ENCODE results near the gene PRKCA.
"Not testable (repeated sequence)": the region's sequence is repeated elsewhere in the genome, so short reads cannot be mapped to it uniquely, and the experiment has no call there.

Gene PRKCA

DNA sequence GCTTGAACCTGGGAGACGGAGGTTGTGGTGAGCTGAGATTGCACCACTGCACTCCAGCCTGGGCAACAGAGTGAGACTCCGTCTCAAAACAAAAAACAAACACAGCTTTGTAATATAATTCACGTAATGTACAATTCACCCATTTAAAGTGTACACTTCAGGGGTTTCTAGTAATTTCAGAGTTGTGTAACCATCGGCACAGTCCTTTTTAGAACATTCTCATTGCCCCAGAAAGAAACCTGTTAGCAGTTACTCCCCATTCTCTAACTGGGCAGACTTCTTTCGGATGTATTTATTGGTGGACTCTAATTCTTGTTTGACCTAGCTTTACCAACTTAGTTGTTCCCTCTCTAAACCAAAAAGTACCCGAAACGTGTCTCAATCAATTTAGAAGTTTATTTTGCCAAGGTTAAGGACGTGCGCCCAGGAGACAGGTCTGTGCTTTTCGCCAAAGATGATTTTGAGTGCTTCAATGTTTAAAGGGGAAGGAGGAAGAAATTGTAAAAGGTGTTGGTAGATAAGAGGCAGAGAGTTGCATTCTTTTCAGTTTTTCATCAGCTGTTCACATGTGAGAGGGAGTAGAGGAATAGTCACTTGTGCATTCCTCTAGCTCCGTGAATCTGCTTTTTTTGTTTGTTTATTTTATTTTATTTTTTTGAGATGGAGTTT lies 175.3 kb downstream of the PRKCA start:
- H3K4me1 ChIP-seq (ENCODE audit: control insufficient read depth, insufficient read depth, low read length): peaks cover 8% of the 10 kb centered on the region
- H3K9me3 ChIP-seq (replicated peaks; ENCODE audit: low read length): no peaks in the 10 kb centered on the region
- peaks cover 5% of the 10 kb centered on the region for H3K36me3 ChIP-seq (ENCODE audit: insufficient read depth, low read length)
- H3K9ac ChIP-seq (ENCODE audit: low read depth, low read length): no peak overlapping the region
- H3K4me2 ChIP-seq (ENCODE audit: low read length): no peak overlapping the region
- no peaks in the 10 kb centered on the region for H3K27me3 ChIP-seq (ENCODE audit: control insufficient read depth, insufficient read depth, low read length)
- no peak overlapping the region for H3K4me3 ChIP-seq (ENCODE audit: low read length)

DNA sequence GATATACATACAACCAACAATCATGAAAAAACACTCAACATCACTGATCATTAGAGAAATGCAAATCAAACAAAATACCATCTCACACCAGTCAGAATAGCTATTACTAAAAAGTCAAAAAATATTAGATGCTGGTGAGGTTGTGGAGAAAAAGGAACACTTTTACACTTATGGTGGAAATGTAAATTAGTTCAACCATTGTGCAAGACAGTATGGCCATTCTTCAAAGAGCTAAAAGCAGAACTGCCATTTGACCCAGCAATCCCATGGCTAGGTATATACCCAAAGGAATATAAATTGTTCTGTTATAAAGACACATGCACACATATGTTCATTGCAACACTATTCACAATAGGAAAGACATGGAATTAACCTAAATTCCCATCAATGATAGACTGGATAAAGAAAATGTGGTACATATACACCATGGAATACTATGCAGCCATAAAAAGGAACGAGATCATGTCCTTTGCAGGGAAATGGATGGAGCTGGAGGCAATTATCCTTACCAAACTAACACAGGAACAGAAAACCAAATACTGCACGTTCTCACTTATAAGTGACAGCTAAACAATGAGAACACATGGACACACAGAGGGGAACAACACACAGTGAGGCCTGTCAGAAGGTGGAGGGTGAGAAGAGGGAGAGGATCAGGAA lies 176.9 kb downstream of the PRKCA start:
- not testable (repeated sequence) for H3K4me1 ChIP-seq (ENCODE audit: control insufficient read depth, insufficient read depth, low read length); H3K9me3 ChIP-seq (replicated peaks; ENCODE audit: low read length); H3K4me2 ChIP-seq (ENCODE audit: low read length); H3K36me3 ChIP-seq (ENCODE audit: insufficient read depth, low read length); H3K4me3 ChIP-seq (ENCODE audit: low read length); H3K9ac ChIP-seq (ENCODE audit: low read depth, low read length); H3K27me3 ChIP-seq (ENCODE audit: control insufficient read depth, insufficient read depth, low read length)

GRCh38 chr17:66480243-66480642 lies 177.8 kb downstream of the PRKCA start:
- Histone ChIP-seq H3K4me1 (ENCODE audit: control insufficient read depth, insufficient read depth, low read length) (peaks cover 8% of the 10 kb centered on the region), H3K36me3 (ENCODE audit: insufficient read depth, low read length) (peaks cover 5% of the 10 kb centered on the region), H3K27me3 (ENCODE audit: control insufficient read depth, insufficient read depth, low read length) (no peaks in the 10 kb centered on the region), H3K9me3 (replicated peaks; ENCODE audit: low read length) (no peaks in the 10 kb centered on the region), H3K4me3 (ENCODE audit: low read length) (no peak overlapping the region), H3K9ac (ENCODE audit: low read depth, low read length) (no peak overlapping the region), H3K4me2 (ENCODE audit: low read length) (no peak overlapping the region)

- Histone ChIP-seq H3K4me2 (ENCODE audit: low read length) (no peak overlapping the region), H3K27me3 (ENCODE audit: control insufficient read depth, insufficient read depth, low read length) (no peaks in the 10 kb centered on the region), H3K9me3 (replicated peaks; ENCODE audit: low read length) (no peaks in the 10 kb centered on the region), H3K36me3 (ENCODE audit: insufficient read depth, low read length) (peaks cover 5% of the 10 kb centered on the region), H3K4me3 (ENCODE audit: low read length) (no peak overlapping the region), H3K4me1 (ENCODE audit: control insufficient read depth, insufficient read depth, low read length) (peaks cover 3% of the 10 kb centered on the region), H3K9ac (ENCODE audit: low read depth, low read length) (no peak overlapping the region)
Observed at GRCh38 chr17:66480802-66481201, 178.4 kb downstream of the PRKCA start.

DNA sequence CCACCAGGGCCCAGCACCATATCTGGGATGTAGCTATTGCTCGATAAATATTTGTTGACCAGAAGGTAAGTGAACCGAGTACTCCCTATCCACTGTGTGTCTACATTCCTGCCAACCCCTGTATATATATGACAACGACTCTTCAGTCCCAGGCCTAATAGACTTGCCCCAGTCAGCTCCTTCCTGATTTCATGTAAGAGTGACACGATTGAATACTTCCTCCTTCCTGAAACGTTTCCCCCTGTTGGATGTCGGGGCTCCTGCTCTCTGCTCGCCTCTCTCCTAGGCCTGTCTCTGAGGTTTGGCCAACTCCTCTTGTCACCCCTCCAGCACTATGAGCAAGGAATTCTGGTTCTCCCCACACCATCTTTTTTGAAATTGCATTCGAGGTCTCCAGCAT lies 178.9 kb downstream of the PRKCA start:
- H3K27me3 ChIP-seq (ENCODE audit: control insufficient read depth, insufficient read depth, low read length): no peaks in the 10 kb centered on the region
- no peak overlapping the region for H3K4me2 ChIP-seq (ENCODE audit: low read length)
- H3K4me3 ChIP-seq (ENCODE audit: low read length): no peak overlapping the region
- H3K9me3 ChIP-seq (replicated peaks; ENCODE audit: low read length): no peaks in the 10 kb centered on the region
- H3K9ac ChIP-seq (ENCODE audit: low read depth, low read length): no peak overlapping the region
- H3K4me1 ChIP-seq (ENCODE audit: control insufficient read depth, insufficient read depth, low read length): no peaks in the 10 kb centered on the region
- peaks cover 5% of the 10 kb centered on the region for H3K36me3 ChIP-seq (ENCODE audit: insufficient read depth, low read length)

- Histone ChIP-seq H3K27me3 (ENCODE audit: control insufficient read depth, insufficient read depth, low read length) (no peaks in the 10 kb centered on the region), H3K9me3 (replicated peaks; ENCODE audit: low read length) (no peaks in the 10 kb centered on the region), H3K4me2 (ENCODE audit: low read length) (no peak overlapping the region), H3K4me3 (ENCODE audit: low read length) (no peak overlapping the region), H3K4me1 (ENCODE audit: control insufficient read depth, insufficient read depth, low read length) (no peaks in the 10 kb centered on the region), H3K9ac (ENCODE audit: low read depth, low read length) (no peak overlapping the region), H3K36me3 (ENCODE audit: insufficient read depth, low read length) (peaks cover 5% of the 10 kb centered on the region)
Observed at GRCh38 chr17:66483906-66484305, 181.5 kb downstream of the PRKCA start.

DNA sequence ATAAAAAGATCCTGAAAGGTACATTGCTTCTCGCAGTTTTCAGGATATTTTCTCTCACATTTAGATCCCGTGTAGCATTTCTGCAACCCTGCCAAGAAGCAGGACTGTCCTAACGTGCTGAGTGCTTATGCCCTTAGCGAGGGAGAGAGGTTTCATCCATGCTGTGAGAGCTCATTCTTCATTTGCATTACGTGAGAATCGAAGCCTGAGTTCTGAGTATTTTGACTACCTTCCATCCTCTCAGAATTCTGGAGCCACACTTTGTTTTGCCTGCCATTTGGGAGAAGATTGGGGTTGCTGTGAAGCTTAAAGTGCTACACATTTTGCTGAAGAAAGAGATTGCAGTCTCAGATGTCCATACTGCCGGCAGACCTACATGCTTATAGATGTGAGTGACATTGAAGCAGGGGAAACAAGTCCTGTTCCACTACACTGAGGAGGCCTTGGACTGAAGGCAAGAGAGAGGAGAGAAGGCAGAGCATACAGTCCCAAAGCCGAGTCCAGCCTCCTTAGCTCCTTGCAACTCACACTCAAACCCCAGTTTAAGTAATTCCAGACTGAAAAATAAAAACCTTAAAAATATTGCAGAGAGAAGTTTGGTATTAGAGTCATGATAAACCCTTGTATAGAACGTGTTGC lies 183.0 kb downstream of the PRKCA start:
- Histone ChIP-seq H3K4me2 (ENCODE audit: low read length) (no peak overlapping the region), H3K27me3 (ENCODE audit: control insufficient read depth, insufficient read depth, low read length) (no peaks in the 10 kb centered on the region), H3K4me1 (ENCODE audit: control insufficient read depth, insufficient read depth, low read length) (no peaks in the 10 kb centered on the region), H3K9me3 (replicated peaks; ENCODE audit: low read length) (no peaks in the 10 kb centered on the region), H3K36me3 (ENCODE audit: insufficient read depth, low read length) (peaks cover 5% of the 10 kb centered on the region), H3K9ac (ENCODE audit: low read depth, low read length) (no peak overlapping the region), H3K4me3 (ENCODE audit: low read length) (no peak overlapping the region)

DNA sequence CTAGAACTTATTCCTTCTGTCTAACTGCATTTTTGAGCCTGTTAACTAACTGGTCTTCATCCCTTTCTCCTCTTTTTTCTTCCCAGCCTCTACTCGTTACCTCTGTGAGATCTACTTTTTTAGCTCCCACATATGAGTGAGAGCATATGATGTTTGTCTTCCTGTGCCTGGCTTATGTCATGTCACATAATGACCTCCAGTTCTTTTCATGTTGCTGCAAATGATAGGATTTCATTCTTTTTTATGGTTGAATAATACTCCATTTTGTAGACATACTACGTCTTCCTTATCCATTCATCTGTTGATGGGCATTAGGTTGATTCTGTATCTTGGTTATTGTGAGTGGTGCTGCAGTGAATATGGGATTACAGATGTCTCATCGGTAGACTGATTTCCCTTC lies 184.7 kb downstream of the PRKCA start:
- no peak overlapping the region for H3K4me3 ChIP-seq (ENCODE audit: low read length)
- H3K4me1 ChIP-seq (ENCODE audit: control insufficient read depth, insufficient read depth, low read length): peaks cover 5% of the 10 kb centered on the region
- no peaks in the 10 kb centered on the region for H3K36me3 ChIP-seq (ENCODE audit: insufficient read depth, low read length)
- no peak overlapping the region for H3K4me2 ChIP-seq (ENCODE audit: low read length)
- no peaks in the 10 kb centered on the region for H3K9me3 ChIP-seq (replicated peaks; ENCODE audit: low read length)
- H3K27me3 ChIP-seq (ENCODE audit: control insufficient read depth, insufficient read depth, low read length): no peaks in the 10 kb centered on the region
- no peak overlapping the region for H3K9ac ChIP-seq (ENCODE audit: low read depth, low read length)

GRCh38 chr17:66487981-66488468 lies 185.6 kb downstream of the PRKCA start:
- H3K9ac ChIP-seq (ENCODE audit: low read depth, low read length): no peak overlapping the region
- H3K4me3 ChIP-seq (ENCODE audit: low read length): no peak overlapping the region
- H3K4me2 ChIP-seq (ENCODE audit: low read length): no peak overlapping the region
- no peaks in the 10 kb centered on the region for H3K9me3 ChIP-seq (replicated peaks; ENCODE audit: low read length)
- no peaks in the 10 kb centered on the region for H3K27me3 ChIP-seq (ENCODE audit: control insufficient read depth, insufficient read depth, low read length)
- peaks cover 14% of the 10 kb centered on the region for H3K4me1 ChIP-seq (ENCODE audit: control insufficient read depth, insufficient read depth, low read length)
- no peaks in the 10 kb centered on the region for H3K36me3 ChIP-seq (ENCODE audit: insufficient read depth, low read length)

- Histone ChIP-seq H3K4me3 (ENCODE audit: low read length) (no peak overlapping the region), H3K9ac (ENCODE audit: low read depth, low read length) (no peak overlapping the region), H3K4me2 (ENCODE audit: low read length) (no peak overlapping the region), H3K4me1 (ENCODE audit: control insufficient read depth, insufficient read depth, low read length) (peaks cover 22% of the 10 kb centered on the region), H3K36me3 (ENCODE audit: insufficient read depth, low read length) (no peaks in the 10 kb centered on the region), H3K27me3 (ENCODE audit: control insufficient read depth, insufficient read depth, low read length) (no peaks in the 10 kb centered on the region), H3K9me3 (replicated peaks; ENCODE audit: low read length) (no peaks in the 10 kb centered on the region)
Observed at GRCh38 chr17:66488864-66489263, 186.5 kb downstream of the PRKCA start.

- H3K9ac ChIP-seq (ENCODE audit: low read depth, low read length); H3K36me3 ChIP-seq (ENCODE audit: insufficient read depth, low read length); H3K27me3 ChIP-seq (ENCODE audit: control insufficient read depth, insufficient read depth, low read length); H3K9me3 ChIP-seq (replicated peaks; ENCODE audit: low read length); H3K4me2 ChIP-seq (ENCODE audit: low read length); H3K4me3 ChIP-seq (ENCODE audit: low read length): not testable (repeated sequence)
- peaks cover 28% of the 10 kb centered on the region for H3K4me1 ChIP-seq (ENCODE audit: control insufficient read depth, insufficient read depth, low read length)
Observed at GRCh38 chr17:66489576-66489975, 187.2 kb downstream of the PRKCA start.
